Measurements from ENCODE around the gene SOX5.

The SOX5 gene

GRCh38 chr12:23681237-23681636 is 268.2 kb downstream of the SOX5 start:
- ATAC-seq, result no peak

GRCh38 chr12:23674064-23674463 is 275.4 kb downstream of the SOX5 start:
- ATAC-seq, result no peak

GRCh38 chr12:23671881-23672280 is 277.6 kb downstream of the SOX5 start:
- no peak for ATAC-seq

GRCh38 chr12:23670684-23671083 is 278.8 kb downstream of the SOX5 start:
- no peak for ATAC-seq

- ATAC-seq, result no peak
These were observed 279.8 kb downstream of the SOX5 start for GRCh38 chr12:23669691-23670090.

- no peak for ATAC-seq
These were observed 282.6 kb downstream of the SOX5 start for GRCh38 chr12:23666866-23667265.

GRCh38 chr12:23662966-23663365 is 286.5 kb downstream of the SOX5 start:
- ATAC-seq, result no peak

GRCh38 chr12:23659131-23659530 is 290.3 kb downstream of the SOX5 start:
- ATAC-seq, result no peak

- ATAC-seq, result no peak
These were observed 291.9 kb downstream of the SOX5 start for GRCh38 chr12:23657598-23657997.

- ATAC-seq, result no peak
These were observed 293.6 kb downstream of the SOX5 start for GRCh38 chr12:23655884-23656283.

- no peak for ATAC-seq
These were observed 294.4 kb downstream of the SOX5 start for GRCh38 chr12:23655112-23655511.

GRCh38 chr12:23648546-23648945 is 300.9 kb downstream of the SOX5 start:
- no peak for ATAC-seq

- ATAC-seq, result no peak
These were observed 308.7 kb downstream of the SOX5 start for GRCh38 chr12:23640754-23641153.

GRCh38 chr12:23634344-23634743 is 315.1 kb downstream of the SOX5 start:
- ATAC-seq, result no peak

GRCh38 chr12:23631786-23632377 is 317.6 kb downstream of the SOX5 start:
- ATAC-seq, result no peak

- no peak for ATAC-seq
These were observed 318.9 kb downstream of the SOX5 start for GRCh38 chr12:23630524-23630923.

GRCh38 chr12:23628806-23629205 is 320.7 kb downstream of the SOX5 start:
- ATAC-seq, result no peak

- no peak for ATAC-seq
These were observed 322.7 kb downstream of the SOX5 start for GRCh38 chr12:23626791-23627190.

GRCh38 chr12:23621900-23622299 is 327.6 kb downstream of the SOX5 start:
- ATAC-seq, result no peak

GRCh38 chr12:23618718-23619117 is 330.8 kb downstream of the SOX5 start:
- no peak for ATAC-seq

GRCh38 chr12:23617749-23618148 is 331.7 kb downstream of the SOX5 start:
- no peak for ATAC-seq

- no peak for ATAC-seq
These were observed 335.2 kb downstream of the SOX5 start for GRCh38 chr12:23614280-23614679.

GRCh38 chr12:23611320-23611719 is 338.1 kb downstream of the SOX5 start:
- ATAC-seq, result no peak

GRCh38 chr12:23600919-23601318 is 348.6 kb downstream of the SOX5 start:
- no peak for ATAC-seq

GRCh38 chr12:23596568-23596967 is 352.9 kb downstream of the SOX5 start:
- ATAC-seq, result no peak

All from activated CD4-positive, CD25-positive, alpha-beta regulatory T cell treated with anti-CD3 and anti-CD28 coated beads, Interleukin-2, amount 50 U/mL, for 24 hours (primary cell).